GM23338 (cell line): ENCODE data around the gene SPINDOC. TPM values are rescaled to one million over a fixed set of nuclear protein-coding genes. Genes with fewer than 3 reads are reported as not detected.

Experiments used
- ATAC-seq: fragments of 200-7000 bp; cut with Tn5 transposase; 3 replicates; pipeline ENCODE4 v1.9.1; 2020
- DNase-seq: peaks from one replicate; pipeline ENCODE4 v3.0.0-alpha.2; 2015; ENCODE audit warnings: low spot score
- H2AFZ ChIP-seq: fragments of 200-600 bp; sonication (generic); 2 replicates; pipeline ENCODE4 v1.8.0; 2016; ENCODE audit warnings: antibody characterized with exemption, mild to moderate bottlenecking, moderate library complexity
- H3F3A ChIP-seq: fragments of 200-600 bp; sonication (generic); replicated peaks from 2 replicates; pipeline ENCODE4 v1.8.0; 2017; ENCODE audit warnings: antibody characterized with exemption, mixed run types, low read depth
- H3K27ac ChIP-seq: fragments of 200-600 bp; sonication (generic); 2 replicates; pipeline ENCODE4 v1.6.1; 2016; ENCODE audit warnings: low read depth
- H3K27me3 ChIP-seq: fragments of 200-600 bp; sonication (generic); 2 replicates; pipeline ENCODE4 v1.8.0; 2016; ENCODE audit warnings: mild to moderate bottlenecking, mixed run types, moderate library complexity; ENCODE audit not compliant: insufficient read depth
- H3K36me3 ChIP-seq: fragments of 200-600 bp; sonication (generic); 2 replicates; pipeline ENCODE4 v1.8.0; 2016; ENCODE audit warnings: mild to moderate bottlenecking; ENCODE audit not compliant: insufficient read depth
- H3K4me1 ChIP-seq: fragments of 200-600 bp; sonication (generic); 2 replicates; pipeline ENCODE4 v1.8.0; 2016; ENCODE audit warnings: mild to moderate bottlenecking, moderate library complexity; ENCODE audit not compliant: insufficient read depth
- H3K4me2 ChIP-seq: fragments of 200-600 bp; sonication (generic); 2 replicates; pipeline ENCODE4 v1.7.1; 2017; ENCODE audit warnings: mixed run types
- H3K4me3 ChIP-seq: fragments of 200-600 bp; sonication (generic); 2 replicates; pipeline ENCODE4 v1.6.1; 2016; ENCODE audit warnings: mixed run types
- H3K79me2 ChIP-seq: fragments of 200-600 bp; sonication (generic); replicated peaks from 2 replicates; pipeline ENCODE4 v1.8.0; 2017; ENCODE audit warnings: mild to moderate bottlenecking; ENCODE audit not compliant: insufficient read depth
- H3K9me2 ChIP-seq: fragments of 200-600 bp; sonication (generic); 2 replicates; pipeline ENCODE4 v1.8.0; 2017; ENCODE audit not compliant: insufficient read depth
- H4K20me1 ChIP-seq: fragments of 200-600 bp; sonication (generic); replicated peaks from 2 replicates; pipeline ENCODE4 v1.8.0; 2017; ENCODE audit warnings: mild to moderate bottlenecking; ENCODE audit not compliant: insufficient read depth
- H3K27ac Mint-ChIP-seq: 2 replicates; pipeline ENCODE4 v1.8.0; 2020; ENCODE audit warnings: inconsistent platforms, mild to moderate bottlenecking, moderate library complexity, mixed read lengths
- H3K27me3 Mint-ChIP-seq: 3 replicates; pipeline ENCODE4 v1.8.0; 2022; ENCODE audit warnings: low read depth, mild to moderate bottlenecking, moderate library complexity, mixed read lengths, inconsistent platforms; ENCODE audit not compliant: insufficient read depth, poor library complexity
- H3K36me3 Mint-ChIP-seq: 3 replicates; pipeline ENCODE4 v1.8.0; 2021; ENCODE audit warnings: low read depth, mild to moderate bottlenecking, inconsistent platforms, moderate library complexity, mixed read lengths
- H3K4me1 Mint-ChIP-seq: 3 replicates; pipeline ENCODE4 v1.8.0; 2020; ENCODE audit warnings: mild to moderate bottlenecking, inconsistent platforms, mixed read lengths
- H3K4me3 Mint-ChIP-seq: 3 replicates; pipeline ENCODE4 v1.8.0; 2021; ENCODE audit warnings: moderate library complexity, mild to moderate bottlenecking, inconsistent platforms, mixed read lengths
- H3K9me3 Mint-ChIP-seq: 3 replicates; pipeline ENCODE4 v1.8.0; 2020; ENCODE audit warnings: moderate library complexity, mild to moderate bottlenecking, inconsistent platforms, mixed read lengths
- CREB1 ChIP-seq: fragments of 250-450 bp; sonication (Bioruptor Pico); IDR thresholded peaks from 2 replicates; pipeline ENCODE4 v1.5.0; 2020; ENCODE audit warnings: low read depth, mild to moderate bottlenecking, moderate library complexity
- CTCF ChIP-seq, 2 experiments: fragments of 200-600 bp in 1 of 2; sonication (generic) in 1 of 2; conservative IDR thresholded peaks; 2 replicates each; pipeline versions ENCODE4 v1.5.1 to v1.6.1; 2016 to 2017; ENCODE audit warnings: antibody characterized with exemption in 2 of 2, low read depth in 2 of 2, mild to moderate bottlenecking in 2 of 2, moderate library complexity in 1 of 2
- ETS1 ChIP-seq: IDR thresholded peaks from 2 replicates; pipeline ENCODE4 v1.6.1; 2016; ENCODE audit warnings: antibody characterized with exemption
- POLR2AphosphoS5 ChIP-seq: IDR thresholded peaks from 2 replicates; pipeline ENCODE4 v1.6.1; 2016; ENCODE audit warnings: antibody characterized with exemption, low read depth
- STAT1 ChIP-seq: IDR thresholded peaks from one replicate; pipeline ENCODE4 v1.6.1; 2016; ENCODE audit warnings: antibody characterized with exemption; ENCODE audit not compliant: unreplicated experiment
- ZNF331 ChIP-seq: fragments of 250-450 bp; sonication (Bioruptor Pico); IDR thresholded peaks from 2 replicates; pipeline ENCODE4 v1.5.0; 2020; ENCODE audit warnings: low read depth, mild to moderate bottlenecking, moderate library complexity
- ZNF462 ChIP-seq: fragments of 250-450 bp; sonication (Bioruptor Pico); IDR thresholded peaks from 2 replicates; pipeline ENCODE4 v1.5.0; 2020; ENCODE audit warnings: mild to moderate bottlenecking, moderate library complexity
- polyA plus RNA-seq: library from polyadenylated mRNA; unstranded; fragments of >200 nt; fragmentation: Nextera tagmentation; extraction: Ambion mirVana; gene quantifications from 2 replicates; pipeline ENCODE4 v1.2.1, GENCODE V29; 2016
- total RNA-seq: library from RNA; depleted of rRNA; stranded (reverse); fragments of >200 nt; shearing (Covaris generic); gene quantifications from 2 replicates; pipeline ENCODE4 v1.2.3, GENCODE V29; 2014
- TF ChIP-seq, protein P1 (sequence below): IDR thresholded peaks from one replicate; pipeline ENCODE4 v1.6.1; 2018; ENCODE audit warnings: antibody characterized with exemption; ENCODE audit not compliant: unreplicated experiment

SPINDOC gene
- total and polyA plus RNA-seq, 2 experiments from 2014 or later, result 9.4 to 84.7 TPM

DNA sequence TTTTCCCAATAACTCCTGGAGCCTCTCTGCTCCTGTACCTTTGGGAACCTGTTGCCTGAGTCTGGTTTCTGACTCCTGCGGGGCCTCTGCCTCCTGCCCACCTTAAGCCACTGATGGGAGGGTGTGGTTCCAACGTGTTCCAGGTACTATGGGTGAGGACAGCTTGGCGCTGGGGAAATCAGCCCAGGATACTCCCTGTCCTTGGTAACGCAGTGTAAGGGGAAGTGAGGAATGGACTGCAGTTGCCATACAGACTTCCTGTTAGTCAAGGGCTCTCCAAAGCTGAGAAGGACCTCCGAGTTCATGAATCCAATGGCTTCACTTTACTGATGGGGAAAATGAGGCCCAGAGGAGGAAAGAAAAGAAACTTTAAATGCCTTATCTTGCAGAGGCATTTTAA, 24.5 kb downstream of the SPINDOC start (continued):
- TF ChIP-seq, protein P1, sequence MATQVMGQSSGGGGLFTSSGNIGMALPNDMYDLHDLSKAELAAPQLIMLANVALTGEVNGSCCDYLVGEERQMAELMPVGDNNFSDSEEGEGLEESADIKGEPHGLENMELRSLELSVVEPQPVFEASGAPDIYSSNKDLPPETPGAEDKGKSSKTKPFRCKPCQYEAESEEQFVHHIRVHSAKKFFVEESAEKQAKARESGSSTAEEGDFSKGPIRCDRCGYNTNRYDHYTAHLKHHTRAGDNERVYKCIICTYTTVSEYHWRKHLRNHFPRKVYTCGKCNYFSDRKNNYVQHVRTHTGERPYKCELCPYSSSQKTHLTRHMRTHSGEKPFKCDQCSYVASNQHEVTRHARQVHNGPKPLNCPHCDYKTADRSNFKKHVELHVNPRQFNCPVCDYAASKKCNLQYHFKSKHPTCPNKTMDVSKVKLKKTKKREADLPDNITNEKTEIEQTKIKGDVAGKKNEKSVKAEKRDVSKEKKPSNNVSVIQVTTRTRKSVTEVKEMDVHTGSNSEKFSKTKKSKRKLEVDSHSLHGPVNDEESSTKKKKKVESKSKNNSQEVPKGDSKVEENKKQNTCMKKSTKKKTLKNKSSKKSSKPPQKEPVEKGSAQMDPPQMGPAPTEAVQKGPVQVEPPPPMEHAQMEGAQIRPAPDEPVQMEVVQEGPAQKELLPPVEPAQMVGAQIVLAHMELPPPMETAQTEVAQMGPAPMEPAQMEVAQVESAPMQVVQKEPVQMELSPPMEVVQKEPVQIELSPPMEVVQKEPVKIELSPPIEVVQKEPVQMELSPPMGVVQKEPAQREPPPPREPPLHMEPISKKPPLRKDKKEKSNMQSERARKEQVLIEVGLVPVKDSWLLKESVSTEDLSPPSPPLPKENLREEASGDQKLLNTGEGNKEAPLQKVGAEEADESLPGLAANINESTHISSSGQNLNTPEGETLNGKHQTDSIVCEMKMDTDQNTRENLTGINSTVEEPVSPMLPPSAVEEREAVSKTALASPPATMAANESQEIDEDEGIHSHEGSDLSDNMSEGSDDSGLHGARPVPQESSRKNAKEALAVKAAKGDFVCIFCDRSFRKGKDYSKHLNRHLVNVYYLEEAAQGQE, result no peak
- TF ChIP-seq CTCF (conservative IDR thresholded peaks at IDR 0.05; ENCODE audit: low read depth in 2 of 2), result no peak
- TF ChIP-seq POLR2AphosphoS5, result no peak
- no peak for TF ChIP-seq ZNF331 (CRISPR knock-in tag)
- TF ChIP-seq STAT1, result no peak
- no peak for TF ChIP-seq ETS1

GRCh38 chr11:63838150-63838677, 25.0 kb downstream of the SPINDOC start:
- peak overlapping the region; percentile 39 for H3K27ac ChIP-seq
- no peaks in the 10 kb centered on the region for H3K27me3 ChIP-seq
- H3K36me3 ChIP-seq, result no peaks in the 10 kb centered on the region
- H4K20me1 ChIP-seq, result peaks cover 32% of the 10 kb centered on the region
- peak overlapping the region; percentile 65 for H3K4me3 Mint-ChIP-seq
- DNase-seq (no peak), ATAC-seq (peak; percentile 3; the same call in 1 of the 3 replicates)
- H3K4me1 ChIP-seq, result peaks cover 43% of the 10 kb centered on the region
- peak overlapping the region; percentile 70 for H3K4me2 ChIP-seq
- peaks cover 54% of the 10 kb centered on the region for H3K4me1 Mint-ChIP-seq
- 0 out of 2 replicates have a peak overlapping the region, but pooled peaks have one; percentile 0 for H3K27ac Mint-ChIP-seq
- H3K27me3 Mint-ChIP-seq, result peaks cover 9% of the 10 kb centered on the region
- H3K9me3 Mint-ChIP-seq, result no peaks in the 10 kb centered on the region
- H3K4me3 ChIP-seq, result peak overlapping the region; percentile 39
- peaks cover 40% of the 10 kb centered on the region for H3K79me2 ChIP-seq
- H3K9me2 ChIP-seq, result no peaks in the 10 kb centered on the region
- peaks cover 9% of the 10 kb centered on the region for H3F3A ChIP-seq
- H2AFZ ChIP-seq, result peak overlapping the region; percentile 0; the same call in 1 of the 2 replicates
- peaks cover 5% of the 10 kb centered on the region; the same call in 1 of the 3 replicates for H3K36me3 Mint-ChIP-seq
- TF ChIP-seq ZNF462 (CRISPR knock-in tag) (no peak), ETS1 (no peak), CREB1 (CRISPR knock-in tag) (no peak)
